ENCODE results near the gene PLCB1.

The PLCB1 gene

DNA sequence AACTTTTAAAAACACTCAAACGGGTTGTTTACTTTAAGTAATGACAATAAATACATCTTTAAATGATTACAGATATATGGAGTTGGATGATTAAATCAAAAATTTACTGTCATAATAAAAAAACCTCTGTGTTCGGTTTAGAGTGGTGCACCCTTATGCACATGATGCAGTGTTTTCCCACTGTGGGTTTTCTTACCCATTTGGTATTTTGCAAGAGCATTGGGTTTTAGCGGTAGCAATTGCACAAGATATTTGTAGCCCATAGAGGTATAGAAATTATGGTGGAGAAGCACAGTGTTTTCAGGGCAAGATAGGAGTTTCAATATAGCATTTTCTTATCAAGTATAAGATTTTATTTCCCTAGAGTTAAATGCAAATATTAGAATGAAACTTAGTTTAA lies 526.0 kb downstream of the PLCB1 start:
- no peak for DNase-seq (ENCODE audit: low read depth in 2 of 2)
- H3K4me3 ChIP-seq (replicated peaks in 1 of 2; ENCODE audit: low read depth in 2 of 2, low read length in 2 of 2): no peak overlapping the region
- TF ChIP-seq, protein P1, sequence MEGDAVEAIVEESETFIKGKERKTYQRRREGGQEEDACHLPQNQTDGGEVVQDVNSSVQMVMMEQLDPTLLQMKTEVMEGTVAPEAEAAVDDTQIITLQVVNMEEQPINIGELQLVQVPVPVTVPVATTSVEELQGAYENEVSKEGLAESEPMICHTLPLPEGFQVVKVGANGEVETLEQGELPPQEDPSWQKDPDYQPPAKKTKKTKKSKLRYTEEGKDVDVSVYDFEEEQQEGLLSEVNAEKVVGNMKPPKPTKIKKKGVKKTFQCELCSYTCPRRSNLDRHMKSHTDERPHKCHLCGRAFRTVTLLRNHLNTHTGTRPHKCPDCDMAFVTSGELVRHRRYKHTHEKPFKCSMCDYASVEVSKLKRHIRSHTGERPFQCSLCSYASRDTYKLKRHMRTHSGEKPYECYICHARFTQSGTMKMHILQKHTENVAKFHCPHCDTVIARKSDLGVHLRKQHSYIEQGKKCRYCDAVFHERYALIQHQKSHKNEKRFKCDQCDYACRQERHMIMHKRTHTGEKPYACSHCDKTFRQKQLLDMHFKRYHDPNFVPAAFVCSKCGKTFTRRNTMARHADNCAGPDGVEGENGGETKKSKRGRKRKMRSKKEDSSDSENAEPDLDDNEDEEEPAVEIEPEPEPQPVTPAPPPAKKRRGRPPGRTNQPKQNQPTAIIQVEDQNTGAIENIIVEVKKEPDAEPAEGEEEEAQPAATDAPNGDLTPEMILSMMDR (IDR thresholded peaks at IDR 0.05; ENCODE audit: low read depth, low read length): no peak

DNA sequence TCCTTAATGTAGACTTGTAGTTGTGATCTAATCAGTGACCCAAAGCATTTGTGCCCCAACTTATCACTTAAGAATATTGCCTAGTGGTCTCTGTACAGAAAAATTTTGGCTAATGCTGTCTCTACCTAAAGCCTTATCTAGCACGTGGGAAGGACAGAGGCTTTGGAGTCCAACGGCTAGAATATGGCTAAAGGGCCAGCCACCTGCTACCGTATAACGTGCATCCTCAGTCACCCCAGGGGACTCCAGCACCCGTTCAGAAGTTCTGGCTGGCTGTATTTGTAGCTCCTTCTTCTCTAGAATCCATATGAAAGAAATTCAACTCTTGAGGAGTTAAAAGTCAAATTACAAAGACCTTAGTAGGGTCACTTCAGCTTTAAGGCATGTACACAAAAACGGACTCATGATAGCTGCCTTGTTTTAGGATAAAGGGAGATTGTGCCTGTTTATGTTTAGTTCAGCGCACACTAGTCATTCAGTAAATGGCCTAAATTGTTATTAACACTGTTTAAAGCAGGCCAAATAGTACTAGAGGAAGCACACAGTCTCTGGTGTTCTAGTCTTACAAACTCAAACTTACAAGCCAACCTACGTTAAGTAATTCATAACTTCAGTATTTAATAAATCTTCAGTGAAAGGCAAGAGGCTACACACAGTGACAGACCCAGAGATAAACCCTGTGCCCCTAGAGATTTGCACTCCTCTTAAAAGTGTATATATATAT lies 529.3 kb downstream of the PLCB1 start:
- no peak overlapping the region for H3K4me3 ChIP-seq (replicated peaks in 1 of 2; ENCODE audit: low read depth in 2 of 2, low read length in 2 of 2)
- TF ChIP-seq, protein P1 (IDR thresholded peaks at IDR 0.05; ENCODE audit: low read depth, low read length): no peak
- no peak for DNase-seq (ENCODE audit: low read depth in 2 of 2)

DNA sequence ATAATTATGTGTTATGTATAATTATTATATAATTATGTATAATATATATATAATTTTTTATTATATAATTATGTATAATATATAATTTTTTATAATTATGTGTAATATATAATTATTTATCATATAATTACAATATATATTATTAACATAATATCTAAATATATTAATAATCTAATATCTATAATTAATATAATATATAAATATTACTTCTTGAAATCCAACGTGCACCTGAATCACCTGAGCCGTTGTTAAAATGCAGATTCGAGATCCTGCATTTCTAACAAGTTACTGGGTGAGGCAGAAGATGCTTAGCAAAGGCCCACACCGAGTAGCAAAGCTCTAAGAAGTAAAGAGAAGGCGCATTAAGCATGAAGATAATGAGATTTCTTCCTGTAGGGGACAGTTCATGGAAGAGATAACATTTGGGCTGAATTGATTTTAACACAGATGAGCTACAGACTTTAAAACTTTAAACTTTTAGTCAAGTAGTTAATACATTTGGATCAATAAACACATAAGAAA lies 530.4 kb downstream of the PLCB1 start:
- TF ChIP-seq, protein P1 (IDR thresholded peaks at IDR 0.05; ENCODE audit: low read depth, low read length): no peak
- DNase-seq (ENCODE audit: low read depth in 2 of 2): no peak
- no peak overlapping the region for H3K4me3 ChIP-seq (replicated peaks in 1 of 2; ENCODE audit: low read depth in 2 of 2, low read length in 2 of 2)

DNA sequence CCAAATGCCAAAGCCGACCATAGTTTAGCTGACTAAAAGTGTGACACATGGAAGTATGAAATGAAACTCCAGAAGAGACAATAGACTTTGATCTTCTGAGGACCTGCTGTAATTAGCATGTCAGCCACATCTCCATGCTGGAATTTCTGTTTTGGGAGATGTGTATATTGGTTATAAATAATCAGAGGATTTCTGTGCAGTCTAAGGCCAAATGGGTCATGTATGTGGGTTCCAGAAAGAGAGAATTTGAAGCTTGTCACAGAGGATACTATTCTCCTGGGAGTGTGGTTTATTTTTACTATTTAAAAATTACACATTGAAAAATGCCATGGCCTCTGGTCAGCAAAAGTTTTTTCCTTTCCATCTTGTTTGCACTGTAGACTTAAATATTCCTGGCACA lies 531.4 kb downstream of the PLCB1 start:
- TF ChIP-seq, protein P1 (IDR thresholded peaks at IDR 0.05; ENCODE audit: low read depth, low read length): no peak
- no peak for DNase-seq (ENCODE audit: low read depth in 2 of 2)
- no peak overlapping the region for H3K4me3 ChIP-seq (replicated peaks in 1 of 2; ENCODE audit: low read depth in 2 of 2, low read length in 2 of 2)

DNA sequence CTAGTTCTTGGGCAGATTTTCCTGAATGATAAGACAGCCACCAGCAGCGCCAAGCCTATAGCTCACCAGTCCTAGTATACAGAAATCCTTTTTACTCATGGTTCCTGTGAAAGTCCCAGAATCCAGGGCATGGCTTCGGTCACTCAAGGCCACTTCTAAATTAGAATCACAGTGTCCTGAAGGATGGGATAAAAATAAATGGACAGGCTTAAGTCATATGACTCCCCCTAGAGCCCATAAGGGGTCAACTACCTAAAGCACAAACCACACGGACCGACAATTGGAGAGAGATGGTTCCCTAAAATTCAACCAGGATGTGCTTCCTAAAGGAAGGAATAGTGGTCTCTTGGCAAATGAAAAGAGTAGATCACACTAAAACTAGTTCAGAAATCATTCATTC lies 532.7 kb downstream of the PLCB1 start:
- no peak overlapping the region for H3K4me3 ChIP-seq (replicated peaks in 1 of 2; ENCODE audit: low read depth in 2 of 2, low read length in 2 of 2)
- TF ChIP-seq, protein P1 (IDR thresholded peaks at IDR 0.05; ENCODE audit: low read depth, low read length): no peak
- no peak for DNase-seq (ENCODE audit: low read depth in 2 of 2)

DNA sequence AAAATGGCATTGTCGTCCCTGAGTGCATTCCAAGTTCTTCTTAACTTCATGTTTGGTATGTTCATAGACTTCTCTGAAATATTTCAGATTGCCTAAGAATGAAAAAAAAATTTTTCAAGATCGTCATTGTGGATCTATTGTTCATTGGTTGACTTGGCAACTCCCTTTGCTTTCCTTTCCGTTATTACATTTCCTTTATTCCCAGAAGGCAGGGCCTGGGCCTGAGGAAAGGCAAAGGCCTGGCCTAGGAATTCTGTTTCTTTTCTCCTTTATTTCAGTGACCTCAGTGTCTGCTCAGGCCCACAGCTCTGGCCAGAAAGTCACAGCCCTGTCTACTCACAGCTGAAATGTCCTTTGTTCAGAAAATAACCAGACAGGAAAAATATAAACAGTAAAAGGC lies 535.2 kb downstream of the PLCB1 start:
- no peak overlapping the region for H3K4me3 ChIP-seq (replicated peaks in 1 of 2; ENCODE audit: low read depth in 2 of 2, low read length in 2 of 2)
- peak; percentile 69 to 77 for DNase-seq (ENCODE audit: low read depth in 2 of 2)
- TF ChIP-seq, protein P1 (IDR thresholded peaks at IDR 0.05; ENCODE audit: low read depth, low read length): no peak
